Fibroblast of lung (primary cell): ENCODE results near the gene ZBTB9. TPM values are rescaled to one million over a fixed set of nuclear protein-coding genes. Genes with fewer than 3 reads are reported as not detected.

Experiments
- DNase-seq, 2 donors: peaks; one replicate each; pipeline versions ENCODE4 v3.0.0 to v3.0.0-alpha.2; 2010; ENCODE audit warnings: low read depth in 2 of 2
- H2AFZ ChIP-seq: 2 replicates; pipeline ENCODE4 v1.5.1; 2012; ENCODE audit warnings: low read length, control low read depth, inconsistent platforms
- H3K27ac ChIP-seq: 2 replicates; pipeline ENCODE4 v1.5.1; 2011; ENCODE audit warnings: low read length, control low read depth; ENCODE audit not compliant: insufficient read depth
- H3K27me3 ChIP-seq: 2 replicates; pipeline ENCODE4 v1.5.1; 2011; ENCODE audit warnings: mild to moderate bottlenecking, low read length; ENCODE audit not compliant: control insufficient read depth, insufficient read depth
- H3K36me3 ChIP-seq: 2 replicates; pipeline ENCODE4 v1.5.1; 2011; ENCODE audit warnings: low read length; ENCODE audit not compliant: control insufficient read depth, insufficient read depth
- H3K4me1 ChIP-seq: 2 replicates; pipeline ENCODE4 v1.5.1; 2011; ENCODE audit warnings: low read length; ENCODE audit not compliant: control insufficient read depth, insufficient read depth; ENCODE audit errors: extremely low read depth
- H3K4me2 ChIP-seq: 2 replicates; pipeline ENCODE4 v1.5.1; 2011; ENCODE audit warnings: low read length, control low read depth; ENCODE audit not compliant: insufficient read depth; ENCODE audit errors: extremely low read depth
- H3K4me3 ChIP-seq, 4 experiments: fragments of 200-600 bp in 1 of 4; sonication (generic) in 1 of 4; replicated peaks in 1 of 4; 2 replicates each; pipeline ENCODE4 v1.5.1; 2011 to 2016; ENCODE audit warnings: low read length in 4 of 4, low read depth in 3 of 4, mild to moderate bottlenecking in 3 of 4, control low read depth in 2 of 4, inconsistent platforms in 1 of 4, mixed read lengths in 1 of 4; ENCODE audit not compliant: insufficient read depth in 1 of 4; ENCODE audit errors: control extremely low read depth in 1 of 4
- H3K79me2 ChIP-seq: 2 replicates; pipeline ENCODE4 v1.5.1; 2012; ENCODE audit warnings: mild to moderate bottlenecking, low read length, inconsistent platforms; ENCODE audit not compliant: control insufficient read depth, insufficient read depth
- H3K9ac ChIP-seq: 2 replicates; pipeline ENCODE4 v1.5.1; 2011; ENCODE audit warnings: mild to moderate bottlenecking, low read length, control low read depth; ENCODE audit not compliant: insufficient read depth
- H3K9me3 ChIP-seq: 2 replicates; pipeline ENCODE4 v1.5.1; 2012; ENCODE audit warnings: low read depth, low read length; ENCODE audit not compliant: control insufficient read depth, insufficient read depth
- H4K20me1 ChIP-seq: 2 replicates; pipeline ENCODE4 v1.5.1; 2011; ENCODE audit warnings: low read length; ENCODE audit not compliant: control insufficient read depth, insufficient read depth; ENCODE audit errors: extremely low read depth
- CTCF ChIP-seq, 2 donors: IDR thresholded peaks in 1 of 2; conservative IDR thresholded peaks in 1 of 2; 1 replicate in 1 of 2; 2 replicates in 1 of 2; pipeline ENCODE4 v1.5.1; 2011 to 2012; ENCODE audit warnings: low read length in 2 of 2, control low read depth in 1 of 2, inconsistent platforms in 1 of 2, low read depth in 1 of 2, mild to moderate bottlenecking in 1 of 2
- EZH2 ChIP-seq: IDR thresholded peaks from 2 replicates; pipeline ENCODE4 v1.5.1; 2012; ENCODE audit warnings: low read length, control low read depth, mild to moderate bottlenecking; ENCODE audit errors: missing control alignments
- polyA plus RNA-seq, 2 donors: library from polyadenylated mRNA; depleted of rRNA in 1 of 2; stranded (reverse) in 1 of 2; unstranded in 1 of 2; fragments of >200 nt; gene quantifications; 2 replicates each; pipeline ENCODE4 v1.2.1, GENCODE V29; 2011 to 2012; ENCODE audit warnings: missing spikeins in 1 of 2
- total RNA-seq: library from RNA; depleted of rRNA; stranded (reverse); fragments of >200 nt; gene quantifications from 2 replicates; pipeline ENCODE4 v1.2.1, GENCODE V29; 2014

The ZBTB9 gene
- total and polyA plus RNA-seq, 2 donors (not counting 1 experiment from before 2014, with no cell fraction given), result 4.1 to 5.2 TPM

- H3K27ac ChIP-seq, result peak overlapping the region; percentile 44
- peaks cover 7% of the 10 kb centered on the region for H3K36me3 ChIP-seq
- H3K9ac ChIP-seq, result no peak overlapping the region
- no peak for DNase-seq
- H3K4me2 ChIP-seq, result peak overlapping the region; percentile 85
- no peak overlapping the region for H3K4me3 ChIP-seq
- H3K27me3 ChIP-seq, result no peaks in the 10 kb centered on the region
- TF ChIP-seq EZH2 (no peak), CTCF (conservative IDR thresholded peaks at IDR 0.05 in 1 of 2, IDR thresholded peaks at IDR 0.05 in 1 of 2; ENCODE audit: low read depth in 1 of 2, low read length in 2 of 2) (peak; percentile 50 to 54)
- peaks cover 57% of the 10 kb centered on the region for H3K79me2 ChIP-seq
- H2AFZ ChIP-seq, result no peak overlapping the region
- H4K20me1 ChIP-seq, result no peaks in the 10 kb centered on the region
- peaks cover 26% of the 10 kb centered on the region for H3K4me1 ChIP-seq
- no peaks in the 10 kb centered on the region for H3K9me3 ChIP-seq
These were observed 39.6 kb upstream of the ZBTB9 start for GRCh38 chr6:33414592-33415271.

GRCh38 chr6:33415831-33416230 is 38.5 kb upstream of the ZBTB9 start:
- no peaks in the 10 kb centered on the region for H3K9me3 ChIP-seq
- peaks cover 60% of the 10 kb centered on the region for H3K79me2 ChIP-seq
- H3K36me3 ChIP-seq, result peaks cover 7% of the 10 kb centered on the region
- no peak for TF ChIP-seq CTCF (conservative IDR thresholded peaks at IDR 0.05 in 1 of 2, IDR thresholded peaks at IDR 0.05 in 1 of 2; ENCODE audit: low read depth in 1 of 2, low read length in 2 of 2)
- no peak for TF ChIP-seq EZH2
- H3K27ac ChIP-seq, result peak overlapping the region; percentile 100
- peaks cover 24% of the 10 kb centered on the region for H3K4me1 ChIP-seq
- H3K27me3 ChIP-seq, result no peaks in the 10 kb centered on the region
- no peak overlapping the region for H2AFZ ChIP-seq
- DNase-seq, result no peak
- H3K9ac ChIP-seq, result no peak overlapping the region
- H4K20me1 ChIP-seq, result no peaks in the 10 kb centered on the region
- peak overlapping the region; percentile 85 for H3K4me2 ChIP-seq
- H3K4me3 ChIP-seq, result peak overlapping the region; percentile 77 to 95 (median 83)

GRCh38 chr6:33416386-33417127 is 37.8 kb upstream of the ZBTB9 start:
- H3K4me2 ChIP-seq, result peak overlapping the region; percentile 85
- no peaks in the 10 kb centered on the region for H3K27me3 ChIP-seq
- no peaks in the 10 kb centered on the region for H4K20me1 ChIP-seq
- no peak overlapping the region for H2AFZ ChIP-seq
- peak overlapping the region; percentile 50 for H3K9ac ChIP-seq
- H3K9me3 ChIP-seq, result no peaks in the 10 kb centered on the region
- peak overlapping the region; percentile 77 to 95 (median 83) for H3K4me3 ChIP-seq
- H3K36me3 ChIP-seq, result peaks cover 7% of the 10 kb centered on the region
- TF ChIP-seq CTCF (conservative IDR thresholded peaks at IDR 0.05 in 1 of 2, IDR thresholded peaks at IDR 0.05 in 1 of 2; ENCODE audit: low read depth in 1 of 2, low read length in 2 of 2) (no peak), EZH2 (no peak)
- H3K79me2 ChIP-seq, result peaks cover 58% of the 10 kb centered on the region
- H3K4me1 ChIP-seq, result peaks cover 24% of the 10 kb centered on the region
- DNase-seq, result no peak
- peak overlapping the region; percentile 100 for H3K27ac ChIP-seq
